Measurements from ENCODE around the gene NKAPL. TPM values are rescaled to one million over a fixed set of nuclear protein-coding genes. Genes with fewer than 3 reads are reported as not detected.
"Not testable (repeated sequence)": the region's sequence is repeated elsewhere in the genome, so short reads cannot be mapped to it uniquely, and the experiment has no call there.

NKAPL gene
- polyA plus RNA-seq, 1 donor = 1.1 TPM

GRCh38 chr6:28296520-28297060 is 37.5 kb downstream of the NKAPL start:
- DNase-seq (ENCODE audit: low read depth) = no peak

- no peak for DNase-seq (ENCODE audit: low read depth)
Observed at GRCh38 chr6:28303570-28303969, 44.5 kb downstream of the NKAPL start.

- not testable (repeated sequence) for DNase-seq (ENCODE audit: low read depth)
Observed at GRCh38 chr6:28306363-28306762, 47.3 kb downstream of the NKAPL start.

Other genes with a start within 250 kb of the NKAPL start
- 0.34 TPM for gene ZNF165, start 178.7 kb upstream of the NKAPL start, polyA plus RNA-seq (ENCODE audit: insufficient read length)
- 4.0 TPM for gene ZSCAN16, start 134.7 kb upstream of the NKAPL start, polyA plus RNA-seq (ENCODE audit: insufficient read length)
- gene ZKSCAN8, start 117.4 kb upstream of the NKAPL start, polyA plus RNA-seq (ENCODE audit: insufficient read length) = 22.1 TPM
- 28.0 TPM for gene ZSCAN9, start 34.0 kb upstream of the NKAPL start, polyA plus RNA-seq (ENCODE audit: insufficient read length)
- gene ZKSCAN4, start 7.0 kb upstream of the NKAPL start, polyA plus RNA-seq (ENCODE audit: insufficient read length) = 5.5 TPM
- 18.3 TPM for gene ZSCAN26, start 7.8 kb downstream of the NKAPL start, polyA plus RNA-seq (ENCODE audit: insufficient read length)
- gene PGBD1, start 22.3 kb downstream of the NKAPL start, polyA plus RNA-seq (ENCODE audit: insufficient read length) = 7.1 TPM
- gene ZSCAN31, start 76.9 kb downstream of the NKAPL start, polyA plus RNA-seq (ENCODE audit: insufficient read length) = 8.5 TPM
- 6.3 TPM for gene ZKSCAN3, start 90.7 kb downstream of the NKAPL start, polyA plus RNA-seq (ENCODE audit: insufficient read length)
- 5.6 TPM for gene ZSCAN12, start 140.4 kb downstream of the NKAPL start, polyA plus RNA-seq (ENCODE audit: insufficient read length)
- 6.8 TPM for gene ZSCAN23, start 184.2 kb downstream of the NKAPL start, polyA plus RNA-seq (ENCODE audit: insufficient read length)